GM21360 (cell line): Measurements from ENCODE around the gene AHI1.

Experiments used
- ATAC-seq: cut with Tn5 transposase; IDR thresholded peaks from one replicate; pipeline ENCODE4 v1.9.1; 2021; ENCODE audit warnings: mild to moderate bottlenecking, moderate library complexity; ENCODE audit not compliant: unreplicated experiment

Gene AHI1

GRCh38 chr6:135236732-135237131 lies 260.8 kb downstream of the AHI1 start:
- ATAC-seq = no peak

- no peak for ATAC-seq
Measured at GRCh38 chr6:135236319-135236718, 261.2 kb downstream of the AHI1 start.

GRCh38 chr6:135235716-135236115 lies 261.8 kb downstream of the AHI1 start:
- no peak for ATAC-seq

GRCh38 chr6:135234492-135234780 lies 263.1 kb downstream of the AHI1 start:
- ATAC-seq = no peak

GRCh38 chr6:135233686-135234491 lies 263.7 kb downstream of the AHI1 start:
- peak; percentile 66 for ATAC-seq
